ENCODE measurements around the gene GPC6. TPM values are rescaled to one million over a fixed set of nuclear protein-coding genes. Genes with fewer than 3 reads are reported as not detected.

GPC6 gene
- polyA plus RNA-seq, 1 of the 3 experiments (the other 2 are of a cell fraction), result 6.7 TPM

DNA sequence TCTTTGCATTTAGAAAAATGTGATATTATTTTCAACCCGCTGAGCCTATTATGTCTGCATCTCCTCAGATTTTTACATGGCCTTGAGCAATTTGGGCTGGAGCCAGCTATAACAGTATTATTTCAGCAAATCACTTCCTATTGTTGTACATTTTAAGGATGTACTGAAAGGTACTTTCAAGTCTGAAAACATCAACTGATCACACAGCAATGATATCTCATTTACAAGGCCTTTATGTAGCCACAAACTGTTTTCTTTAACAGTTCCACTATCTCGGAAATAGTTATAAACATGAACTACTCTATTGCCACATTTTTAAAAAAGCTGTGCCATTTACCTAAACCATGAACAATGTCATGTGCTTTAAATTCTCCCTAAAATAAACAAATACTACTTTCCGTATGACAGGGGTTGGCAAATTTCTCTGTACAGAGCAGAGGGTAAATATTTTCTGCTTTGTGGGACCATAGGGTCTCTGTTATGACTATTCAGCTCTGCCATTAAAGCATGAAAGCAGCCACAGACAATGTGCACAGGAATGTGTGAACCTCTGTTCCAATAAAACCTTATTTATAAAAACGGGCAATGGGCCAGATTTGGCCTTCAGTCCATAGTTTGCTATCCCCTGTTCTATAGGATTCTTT is 560.4 kb downstream of the GPC6 start:
- peak; percentile 8 for DNase-seq
- WGBS (ENCODE audit: low lambda C conversion rate), result 71% methylated on average over 4 of the region's 4 CpGs
- H3K79me2 ChIP-seq (ENCODE audit: insufficient read depth), result no peaks in the 10 kb centered on the region
- no peaks in the 10 kb centered on the region for H3K36me3 ChIP-seq (replicated peaks in 1 of 2; ENCODE audit: control insufficient read depth in 1 of 2, insufficient read depth in 2 of 2, low read length in 1 of 2)
- H3K4me3 ChIP-seq (ENCODE audit: low read depth in 2 of 2, low read length in 1 of 2), result no peak overlapping the region
- no peaks in the 10 kb centered on the region for H3K9me3 ChIP-seq
- H3K9me2 ChIP-seq, result no peaks in the 10 kb centered on the region
- ChIA-PET CTCF (no interaction called here), POLR2A (no interaction called here)
- H4K20me1 ChIP-seq (ENCODE audit: insufficient read depth), result no peaks in the 10 kb centered on the region
- H3K9ac ChIP-seq, result no peak overlapping the region
- no peak overlapping the region for H2AFZ ChIP-seq (ENCODE audit: low read depth)
- no peak overlapping the region for H3K4me2 ChIP-seq
- TF ChIP-seq MXI1 (IDR thresholded peaks at IDR 0.05; ENCODE audit: low read depth, low read length), result no peak
- TF ChIP-seq SMC3 (IDR thresholded peaks at IDR 0.05; ENCODE audit: low read depth, low read length), result no peak
- no peak for TF ChIP-seq RCOR1 (IDR thresholded peaks at IDR 0.05; ENCODE audit: low read length)
- TF ChIP-seq, protein P1, sequence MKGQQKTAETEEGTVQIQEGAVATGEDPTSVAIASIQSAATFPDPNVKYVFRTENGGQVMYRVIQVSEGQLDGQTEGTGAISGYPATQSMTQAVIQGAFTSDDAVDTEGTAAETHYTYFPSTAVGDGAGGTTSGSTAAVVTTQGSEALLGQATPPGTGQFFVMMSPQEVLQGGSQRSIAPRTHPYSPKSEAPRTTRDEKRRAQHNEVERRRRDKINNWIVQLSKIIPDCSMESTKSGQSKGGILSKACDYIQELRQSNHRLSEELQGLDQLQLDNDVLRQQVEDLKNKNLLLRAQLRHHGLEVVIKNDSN (IDR thresholded peaks at IDR 0.05; ENCODE audit: borderline replicate concordance, low read depth), result no peak
- TF ChIP-seq EP300 (IDR thresholded peaks at IDR 0.05; ENCODE audit: borderline replicate concordance in 1 of 2, low read depth in 1 of 2, low read length in 1 of 2), result 0 out of 4 replicates have a peak, but pooled peaks of 1 of the 2 experiments have one; percentile 9
- no peak for TF ChIP-seq ELF1 (IDR thresholded peaks at IDR 0.05)
- TF ChIP-seq, protein P2, sequence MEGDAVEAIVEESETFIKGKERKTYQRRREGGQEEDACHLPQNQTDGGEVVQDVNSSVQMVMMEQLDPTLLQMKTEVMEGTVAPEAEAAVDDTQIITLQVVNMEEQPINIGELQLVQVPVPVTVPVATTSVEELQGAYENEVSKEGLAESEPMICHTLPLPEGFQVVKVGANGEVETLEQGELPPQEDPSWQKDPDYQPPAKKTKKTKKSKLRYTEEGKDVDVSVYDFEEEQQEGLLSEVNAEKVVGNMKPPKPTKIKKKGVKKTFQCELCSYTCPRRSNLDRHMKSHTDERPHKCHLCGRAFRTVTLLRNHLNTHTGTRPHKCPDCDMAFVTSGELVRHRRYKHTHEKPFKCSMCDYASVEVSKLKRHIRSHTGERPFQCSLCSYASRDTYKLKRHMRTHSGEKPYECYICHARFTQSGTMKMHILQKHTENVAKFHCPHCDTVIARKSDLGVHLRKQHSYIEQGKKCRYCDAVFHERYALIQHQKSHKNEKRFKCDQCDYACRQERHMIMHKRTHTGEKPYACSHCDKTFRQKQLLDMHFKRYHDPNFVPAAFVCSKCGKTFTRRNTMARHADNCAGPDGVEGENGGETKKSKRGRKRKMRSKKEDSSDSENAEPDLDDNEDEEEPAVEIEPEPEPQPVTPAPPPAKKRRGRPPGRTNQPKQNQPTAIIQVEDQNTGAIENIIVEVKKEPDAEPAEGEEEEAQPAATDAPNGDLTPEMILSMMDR (IDR thresholded peaks at IDR 0.05), result no peak
- H3K4me1 ChIP-seq (ENCODE audit: control insufficient read depth in 1 of 2, insufficient read depth in 2 of 2, low read depth in 1 of 2, low read length in 1 of 2), result no peaks in the 10 kb centered on the region; a peak in 1 of 4 replicates
- peaks cover 3% of the 10 kb centered on the region for H3F3A ChIP-seq (replicated peaks; ENCODE audit: insufficient read depth)
- peak overlapping the region in 1 of 2 experiments; percentile 34; a peak in 2 of 4 replicates for H3K27ac ChIP-seq (ENCODE audit: low read depth in 2 of 2, low read length in 1 of 2)
- H3K27me3 ChIP-seq (ENCODE audit: insufficient read depth), result no peaks in the 10 kb centered on the region

DNA sequence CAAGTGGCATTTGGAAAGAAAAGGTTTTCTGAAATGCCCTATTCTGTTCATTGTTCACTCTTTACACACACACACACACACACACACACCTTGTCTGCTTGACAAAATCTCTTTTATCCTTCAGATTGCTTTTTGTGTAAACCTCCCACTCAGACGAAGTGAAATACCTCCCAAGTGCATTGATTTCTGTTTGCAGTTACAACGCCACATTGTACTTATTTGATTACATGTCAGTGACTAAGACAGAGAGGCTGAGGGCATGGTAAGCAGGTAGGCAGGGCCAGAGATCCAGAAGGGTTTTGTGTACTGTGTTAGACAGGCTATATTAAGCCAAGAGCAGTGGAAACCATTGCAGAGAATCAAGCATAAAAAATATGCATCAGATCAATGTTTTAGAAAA is 561.8 kb downstream of the GPC6 start:
- H3K27ac ChIP-seq (ENCODE audit: low read depth in 2 of 2, low read length in 1 of 2), result no peak overlapping the region
- CTCF ChIA-PET, result no interaction called here
- TF ChIP-seq, protein P3, sequence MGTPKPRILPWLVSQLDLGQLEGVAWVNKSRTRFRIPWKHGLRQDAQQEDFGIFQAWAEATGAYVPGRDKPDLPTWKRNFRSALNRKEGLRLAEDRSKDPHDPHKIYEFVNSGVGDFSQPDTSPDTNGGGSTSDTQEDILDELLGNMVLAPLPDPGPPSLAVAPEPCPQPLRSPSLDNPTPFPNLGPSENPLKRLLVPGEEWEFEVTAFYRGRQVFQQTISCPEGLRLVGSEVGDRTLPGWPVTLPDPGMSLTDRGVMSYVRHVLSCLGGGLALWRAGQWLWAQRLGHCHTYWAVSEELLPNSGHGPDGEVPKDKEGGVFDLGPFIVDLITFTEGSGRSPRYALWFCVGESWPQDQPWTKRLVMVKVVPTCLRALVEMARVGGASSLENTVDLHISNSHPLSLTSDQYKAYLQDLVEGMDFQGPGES (IDR thresholded peaks at IDR 0.05; ENCODE audit: low read depth, low read length), result no peak
- TF ChIP-seq, protein P2 (IDR thresholded peaks at IDR 0.05), result no peak
- H3K27me3 ChIP-seq (ENCODE audit: insufficient read depth), result no peaks in the 10 kb centered on the region
- no peaks in the 10 kb centered on the region for H3K9me3 ChIP-seq
- peaks cover 3% of the 10 kb centered on the region for H3F3A ChIP-seq (replicated peaks; ENCODE audit: insufficient read depth)
- H3K9me2 ChIP-seq, result no peaks in the 10 kb centered on the region
- H4K20me1 ChIP-seq (ENCODE audit: insufficient read depth), result no peaks in the 10 kb centered on the region
- no peaks in the 10 kb centered on the region; a peak in 1 of 4 replicates for H3K4me1 ChIP-seq (ENCODE audit: control insufficient read depth in 1 of 2, insufficient read depth in 2 of 2, low read depth in 1 of 2, low read length in 1 of 2)
- 80% methylated on average over 2 of the region's 2 CpGs for WGBS (ENCODE audit: low lambda C conversion rate)
- no peak overlapping the region for H3K4me2 ChIP-seq
- H3K9ac ChIP-seq, result no peak overlapping the region
- no peak overlapping the region for H3K4me3 ChIP-seq (ENCODE audit: low read depth in 2 of 2, low read length in 1 of 2)
- no peak for DNase-seq
- no peaks in the 10 kb centered on the region for H3K79me2 ChIP-seq (ENCODE audit: insufficient read depth)
- H2AFZ ChIP-seq (ENCODE audit: low read depth), result no peak overlapping the region
- POLR2A ChIA-PET, result no interaction called here
- no peaks in the 10 kb centered on the region for H3K36me3 ChIP-seq (replicated peaks in 1 of 2; ENCODE audit: control insufficient read depth in 1 of 2, insufficient read depth in 2 of 2, low read length in 1 of 2)
